ENCODE data around the gene BCAP29. TPM values are rescaled to one million over a fixed set of nuclear protein-coding genes. Genes with fewer than 3 reads are reported as not detected.

Gene BCAP29
- total RNA-seq, 1 donor from 2014 or later = 114 TPM

- intact Hi-C loops (cut with micrococcal nuclease) = no loop called here
- ATAC-seq (no peak), DNase-seq (no peak)
Measured at GRCh38 chr7:107659666-107660065, 79.6 kb downstream of the BCAP29 start.

DNA sequence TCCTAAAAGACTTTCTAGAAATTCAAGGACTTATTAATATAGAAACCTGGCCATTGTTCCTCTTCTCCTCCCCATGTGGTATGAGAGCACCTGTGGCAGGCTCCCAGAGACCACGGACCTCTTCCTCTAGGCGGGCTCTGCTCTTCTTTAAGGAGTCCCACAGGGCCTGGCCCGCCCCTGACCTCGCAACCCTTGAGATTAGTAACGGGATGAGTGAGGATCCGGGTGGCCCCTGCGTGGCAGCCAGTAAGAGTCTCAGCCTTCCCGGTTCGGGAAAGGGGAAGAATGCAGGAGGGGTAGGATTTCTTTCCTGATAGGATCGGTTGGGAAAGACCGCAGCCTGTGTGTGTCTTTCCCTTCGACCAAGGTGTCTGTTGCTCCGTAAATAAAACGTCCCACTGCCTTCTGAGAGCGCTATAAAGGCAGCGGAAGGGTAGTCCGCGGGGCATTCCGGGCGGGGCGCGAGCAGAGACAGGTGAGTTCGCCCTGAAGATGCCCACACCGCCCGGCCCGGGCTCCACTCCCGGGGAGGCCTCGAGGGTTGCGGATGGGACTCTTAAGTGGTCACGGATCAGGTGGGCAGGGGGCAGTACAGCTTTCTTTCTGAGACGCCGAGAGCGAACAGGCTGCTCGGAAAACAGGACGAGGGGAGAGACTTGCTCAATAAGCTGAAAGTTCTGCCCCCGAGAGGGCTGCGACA lies 80.5 kb downstream of the BCAP29 start, which contains the start of gene SLC26A4:
TSS of gene SLC26A4 (plus strand) at position 448 of the 700 bp plus-strand sequence. CDS start 814 bp downstream, outside the sequence.
- ATAC-seq (peak; percentile 24), DNase-seq (no peak)
- intact Hi-C loops (cut with micrococcal nuclease) = no loop called here

GRCh38 chr7:107661081-107661864 lies 81.2 kb downstream of the BCAP29 start:
- peak; percentile 95 for ATAC-seq
- intact Hi-C loops (cut with micrococcal nuclease) = no loop called here
- DNase-seq = peak; percentile 73

GRCh38 chr7:107661865-107662379 lies 81.9 kb downstream of the BCAP29 start:
- DNase-seq = no peak
- intact Hi-C loops (cut with micrococcal nuclease) = no loop called here
- ATAC-seq = no peak

- intact Hi-C loops (cut with micrococcal nuclease) = no loop called here
- DNase-seq (no peak), ATAC-seq (no peak)
Measured at GRCh38 chr7:107663196-107663595, 83.2 kb downstream of the BCAP29 start.

GRCh38 chr7:107666790-107667189 lies 86.7 kb downstream of the BCAP29 start:
- ATAC-seq (no peak), DNase-seq (no peak)
- intact Hi-C loops (cut with micrococcal nuclease) = no loop called here

GRCh38 chr7:107667341-107667740 lies 87.3 kb downstream of the BCAP29 start:
- intact Hi-C loops (cut with micrococcal nuclease) = no loop called here
- DNase-seq (no peak), ATAC-seq (no peak)

DNA sequence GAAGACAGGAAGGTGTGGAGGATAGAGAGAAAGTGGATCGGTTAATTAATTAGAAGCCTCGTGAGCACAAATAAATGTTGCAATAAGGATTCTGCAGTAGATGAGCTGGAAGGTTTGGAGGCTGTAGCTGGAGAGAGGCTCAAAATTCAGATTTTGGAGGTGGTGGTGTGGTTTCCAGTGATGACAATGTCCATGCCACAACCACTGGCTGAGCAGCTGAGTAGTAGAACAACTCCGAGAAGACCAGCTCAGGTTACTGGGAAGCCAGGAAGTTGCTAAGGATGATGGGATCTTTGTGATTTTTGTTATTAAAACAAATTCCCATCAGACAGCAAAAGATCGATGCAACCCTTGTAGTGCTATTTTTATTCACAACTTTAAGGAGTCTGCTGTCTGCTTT lies 88.2 kb downstream of the BCAP29 start:
- intact Hi-C loops (cut with micrococcal nuclease) = no loop called here
- ATAC-seq (no peak), DNase-seq (no peak)

Other genes with a start within 250 kb of the BCAP29 start
- gene GPR22, start 110.2 kb upstream of the BCAP29 start, total RNA-seq = 54.4 TPM
- 54.0 TPM for gene COG5, start 16.3 kb upstream of the BCAP29 start, total RNA-seq
- 6.6 TPM for gene DUS4L, start 16.3 kb upstream of the BCAP29 start, total RNA-seq
- gene SLC26A4, start 80.6 kb downstream of the BCAP29 start, total RNA-seq = 0.40 TPM
- gene CBLL1, start 163.9 kb downstream of the BCAP29 start, total RNA-seq = 24.8 TPM
- gene SLC26A3, start 223.0 kb downstream of the BCAP29 start, total RNA-seq = not detected

All from left ventricle myocardium superior (tissue), 1 donor.